ENCODE measurements around the gene RCAN2.

RCAN2 gene

GRCh38 chr6:46291275-46291633 lies 200.0 kb downstream of the RCAN2 start:
- DNase-seq (ENCODE audit: low spot score) = no peak

GRCh38 chr6:46290421-46291274 lies 200.6 kb downstream of the RCAN2 start:
- DNase-seq (ENCODE audit: low spot score) = no peak

GRCh38 chr6:46289898-46290297 lies 201.4 kb downstream of the RCAN2 start:
- no peak for DNase-seq (ENCODE audit: low spot score)

GRCh38 chr6:46288835-46289234 lies 202.4 kb downstream of the RCAN2 start:
- DNase-seq (ENCODE audit: low spot score) = no peak

- DNase-seq (ENCODE audit: low spot score) = no peak
Measured at GRCh38 chr6:46287681-46288080, 203.6 kb downstream of the RCAN2 start.

- no peak for DNase-seq (ENCODE audit: low spot score)
Measured at GRCh38 chr6:46287043-46287442, 204.2 kb downstream of the RCAN2 start.

- DNase-seq (ENCODE audit: low spot score) = no peak
Measured at GRCh38 chr6:46284475-46284874, 206.8 kb downstream of the RCAN2 start.

- DNase-seq (ENCODE audit: low spot score) = peak; percentile 21
Measured at GRCh38 chr6:46281110-46281509, 210.1 kb downstream of the RCAN2 start.

GRCh38 chr6:46279874-46280273 lies 211.4 kb downstream of the RCAN2 start:
- DNase-seq (ENCODE audit: low spot score) = peak; percentile 22

- DNase-seq (ENCODE audit: low spot score) = no peak
Measured at GRCh38 chr6:46276576-46277142, 214.6 kb downstream of the RCAN2 start.

- no peak for DNase-seq (ENCODE audit: low spot score)
Measured at GRCh38 chr6:46274502-46274901, 216.7 kb downstream of the RCAN2 start.

- DNase-seq (ENCODE audit: low spot score) = no peak
Measured at GRCh38 chr6:46273911-46274310, 217.3 kb downstream of the RCAN2 start.

GRCh38 chr6:46271728-46272127 lies 219.5 kb downstream of the RCAN2 start:
- DNase-seq (ENCODE audit: low spot score) = no peak

- no peak for DNase-seq (ENCODE audit: low spot score)
Measured at GRCh38 chr6:46271107-46271506, 220.1 kb downstream of the RCAN2 start.

- no peak for DNase-seq (ENCODE audit: low spot score)
Measured at GRCh38 chr6:46270336-46270735, 220.9 kb downstream of the RCAN2 start.

GRCh38 chr6:46269447-46270229 lies 221.6 kb downstream of the RCAN2 start:
- no peak for DNase-seq (ENCODE audit: low spot score)

- no peak for DNase-seq (ENCODE audit: low spot score)
Measured at GRCh38 chr6:46267515-46267914, 223.7 kb downstream of the RCAN2 start.

- DNase-seq (ENCODE audit: low spot score) = peak; percentile 27
Measured at GRCh38 chr6:46265373-46265772, 225.9 kb downstream of the RCAN2 start.

- peak; percentile 81 for DNase-seq (ENCODE audit: low spot score)
Measured at GRCh38 chr6:46263707-46264086, 227.6 kb downstream of the RCAN2 start.

- DNase-seq (ENCODE audit: low spot score) = no peak
Measured at GRCh38 chr6:46262928-46263706, 228.1 kb downstream of the RCAN2 start.

GRCh38 chr6:46258249-46258648 lies 233.0 kb downstream of the RCAN2 start:
- no peak for DNase-seq (ENCODE audit: low spot score)

GRCh38 chr6:46255528-46255927 lies 235.7 kb downstream of the RCAN2 start:
- DNase-seq (ENCODE audit: low spot score) = no peak
